HepG2 (cell line): ENCODE results near the gene MADCAM1. TPM values are rescaled to one million over a fixed set of nuclear protein-coding genes. Genes with fewer than 3 reads are reported as not detected.

Experiments
- ATAC-seq: fragments of 200-7000 bp; cut with Tn5 transposase; 3 replicates; pipeline ENCODE4 v1.9.1; 2020; ENCODE audit warnings: mild to moderate bottlenecking, moderate library complexity
- BruUV-seq: library from RNA; stranded (reverse); fragments of 400-500 nt; replicated peaks from 2 replicates; lab custom pipeline; 2021; lab: Mats Ljungman, UMichigan
- CTCF ChIA-PET: fragments of 300-600 bp; formaldehyde crosslinking; extraction: SDS; loops from one replicate; lab custom pipeline; 2021; ENCODE audit warnings: low total read pairs, inconsistent platforms, low intra/inter-chr PET ratio; lab: Yijun Ruan, JAX
- POLR2A ChIA-PET: fragments of 350-600 bp; sonication (Branson Sonifier 250); formaldehyde crosslinking; loops from one replicate; lab custom pipeline; 2020; ENCODE audit warnings: antibody characterized with exemption, inconsistent platforms; lab: Yijun Ruan, JAX
- DNase-seq: peaks from one replicate; pipeline ENCODE4 v3.0.0-alpha.2; 2015; ENCODE audit warnings: low spot score
- FAIRE-seq: peaks from 3 replicates; lab custom pipeline; 2011; peaks lifted over from hg19 to GRCh38; lab: Jason Lieb, UNC
- H2AFZ ChIP-seq: one replicate; pipeline ENCODE4 v1.6.1; 2011; ENCODE audit warnings: low read length, inconsistent platforms
- H3K27ac ChIP-seq: fragments of 300-600 bp; 3 replicates; pipeline ENCODE4 v1.8.0; 2011; ENCODE audit warnings: mixed run types, mild to moderate bottlenecking, mixed read lengths, low read length, inconsistent platforms; ENCODE audit not compliant: insufficient read depth; ENCODE audit errors: extremely low read length
- H3K27me3 ChIP-seq, 2 experiments: fragments of 200-600 bp in 1 of 2; 2 replicates in 1 of 2; 3 replicates in 1 of 2; pipeline versions ENCODE4 v1.6.0 to v1.8.0; 2011; ENCODE audit warnings: low read length in 2 of 2, mild to moderate bottlenecking in 2 of 2, moderate library complexity in 2 of 2, inconsistent platforms in 1 of 2; ENCODE audit not compliant: insufficient read depth in 2 of 2, control insufficient read depth in 1 of 2
- H3K36me3 ChIP-seq, 2 experiments: fragments of 200-600 bp in 1 of 2; replicated peaks in 1 of 2; 2 replicates in 1 of 2; 3 replicates in 1 of 2; pipeline versions ENCODE4 v1.5.1 to v1.8.0; 2011; ENCODE audit warnings: low read length in 2 of 2, inconsistent platforms in 1 of 2; ENCODE audit not compliant: insufficient read depth in 2 of 2, control insufficient read depth in 1 of 2
- H3K4me1 ChIP-seq: 2 replicates; pipeline ENCODE4 v1.5.1; 2012; ENCODE audit warnings: low read length, inconsistent platforms; ENCODE audit not compliant: insufficient read depth
- H3K4me2 ChIP-seq: 2 replicates; pipeline ENCODE4 v1.6.0; 2011; ENCODE audit warnings: low read depth, low read length, inconsistent platforms
- H3K4me3 ChIP-seq, 3 experiments: fragments of 200-600 bp in 1 of 3; sonication (generic), shearing (Covaris generic) in 1 of 3; replicated peaks in 1 of 3; 2 replicates each; pipeline ENCODE4 v1.5.1; 2011 to 2016; ENCODE audit warnings: low read length in 3 of 3, inconsistent platforms in 2 of 3, low read depth in 2 of 3, mild to moderate bottlenecking in 2 of 3, control low read depth in 1 of 3, mixed read lengths in 1 of 3; ENCODE audit not compliant: insufficient read depth in 1 of 3
- H3K79me2 ChIP-seq: one replicate; pipeline ENCODE4 v1.6.1; 2011; ENCODE audit warnings: low read length, inconsistent platforms; ENCODE audit not compliant: insufficient read depth
- H3K9ac ChIP-seq: 2 replicates; pipeline ENCODE4 v1.6.0; 2011; ENCODE audit warnings: mild to moderate bottlenecking, low read depth, low read length, inconsistent platforms; ENCODE audit not compliant: insufficient read depth
- H3K9me3 ChIP-seq: 2 replicates; pipeline ENCODE4 v1.5.1; 2012; ENCODE audit warnings: mild to moderate bottlenecking, low read length
- H4K20me1 ChIP-seq: 2 replicates; pipeline ENCODE4 v1.6.0; 2011; ENCODE audit warnings: inconsistent platforms, mild to moderate bottlenecking, low read length, moderate library complexity; ENCODE audit not compliant: insufficient read depth
- GABPA ChIP-seq, 2 experiments: IDR thresholded peaks; 2 replicates each; pipeline ENCODE4 v1.6.1; 2011 to 2016; ENCODE audit warnings: low read depth in 2 of 2, low read length in 1 of 2, missing biosample characterization in 1 of 2, missing genetic modification characterization in 1 of 2
- IKZF1 ChIP-seq: fragments of 450-650 bp; IDR thresholded peaks from 2 replicates; pipeline ENCODE4 v1.7.1; 2016
- MXD3 ChIP-seq: IDR thresholded peaks from 2 replicates; pipeline ENCODE4 v1.6.1; 2016; ENCODE audit warnings: mild to moderate bottlenecking, missing biosample characterization, missing genetic modification reagents
- NBN ChIP-seq: fragments of 450-650 bp; conservative IDR thresholded peaks from 2 replicates; pipeline ENCODE4 v1.6.1; 2017
- TRIM22 ChIP-seq: fragments of 450-650 bp; IDR thresholded peaks from 2 replicates; pipeline ENCODE4 v1.6.1; 2017
- ZBTB7A ChIP-seq: sonication (generic); formaldehyde crosslinking; IDR thresholded peaks from 2 replicates; pipeline ENCODE4 v1.8.0; 2022; ENCODE audit warnings: mild to moderate bottlenecking, missing genetic modification reagents
- ZNF329 ChIP-seq: sonication (generic); formaldehyde crosslinking; IDR thresholded peaks from 2 replicates; pipeline ENCODE4 v1.9.0; 2021; ENCODE audit warnings: low read depth, mild to moderate bottlenecking, missing genetic modification reagents
- ZNF605 ChIP-seq: sonication (generic); formaldehyde crosslinking; IDR thresholded peaks from 2 replicates; pipeline ENCODE4 v1.8.0; 2022; ENCODE audit warnings: mild to moderate bottlenecking, missing genetic modification reagents
- ZNF883 ChIP-seq: sonication (generic); formaldehyde crosslinking; IDR thresholded peaks from 2 replicates; pipeline ENCODE4 v1.5.1; 2020; ENCODE audit warnings: mild to moderate bottlenecking, missing genetic modification reagents; ENCODE audit errors: not compliant biosample characterization
- WGBS: methylation state at CpG from one replicate; pipeline ENCODE4 v1.1.6; 2017; ENCODE audit warnings: low lambda C conversion rate; 5-methylcytosine and 5-hydroxymethylcytosine counted together
- in situ Hi-C: cut with HindIII; loops from 2 replicates; pipeline ENCODE4 v1.10.0; 2017; ENCODE audit warnings: low pct_unique_long_range_greater_than_20kb; ENCODE audit not compliant: extremely low pct_ligation_motif_present
- intact Hi-C: fragments of 100-400 bp; cut with micrococcal nuclease; formaldehyde crosslinking; loops from one replicate; pipeline ENCODE4 v1.10.0; 2022; ENCODE audit not compliant: unreplicated experiment
- polyA plus RNA-seq, 8 experiments: library from polyadenylated mRNA; depleted of rRNA in 3 of 8; stranded (reverse) in 7 of 8; unstranded in 1 of 8; fragments of >200 nt; fragmentation: Illumina TruSeq in 4 of 8; extraction: Trizol in 4 of 8; gene quantifications; 2 replicates each; pipeline versions ENCODE4 v1.2.1 to v1.2.3, GENCODE V29; 2011 to 2016; ENCODE audit warnings: low read depth in 4 of 8, missing spikeins in 1 of 8, mixed read lengths in 1 of 8; ENCODE audit not compliant: insufficient read depth in 1 of 8
- total RNA-seq, 5 experiments: library from RNA; depleted of rRNA; stranded (reverse); fragments of >200 nt; fragmentation: Illumina TruSeq; extraction: Trizol; gene quantifications; 2 replicates each; pipeline ENCODE4 v1.2.3, GENCODE V29; 2016; ENCODE audit warnings: low read depth in 1 of 5

The MADCAM1 gene
- total and polyA plus RNA-seq, 2 of the 13 experiments (the other 11 are each of a cell fraction or from before 2014, with no cell fraction given): 0.29 to 0.33 TPM

GRCh38 chr19:493391-494170 lies 2.7 kb upstream of the MADCAM1 start:
- WGBS: 39% methylated on average over 16 of the region's 23 CpGs
- no TSS peak for BruUV-seq
- Histone ChIP-seq H3K4me3 (peak overlapping the region in 2 of 3 experiments; percentile 44 to 67; a peak in 3 of 6 replicates), H3K79me2 (peaks cover 3% of the 10 kb centered on the region), H2AFZ (no peak overlapping the region), H3K27ac (no peak overlapping the region), H3K9me3 (no peaks in the 10 kb centered on the region), H3K4me2 (peak overlapping the region; percentile 67), H4K20me1 (no peaks in the 10 kb centered on the region), H3K4me1 (peaks cover 49% of the 10 kb centered on the region), H3K9ac (peak overlapping the region; percentile 63), H3K27me3 (peaks cover 0 to 4% of the 10 kb centered on the region in 2 experiments; a peak in 1 of 5 replicates), H3K36me3 (no peaks in the 10 kb centered on the region)
- ChIA-PET CTCF (no interaction called here), POLR2A (interaction anchor here (0.6 to 2.6 kb wide), 2 partner anchors 13 to 38 kb away, joined by 3 to 23 read pairs; no protein-coding TSS in a partner anchor)
- DNase-seq (no peak), FAIRE-seq (no peak), ATAC-seq (no peak)
- in situ Hi-C loops (no loop called here), intact Hi-C loops (no loop called here)
- TF ChIP-seq ZNF883 (CRISPR knock-in tag) (no peak), ZNF605 (0 out of 2 replicates have a peak, but pooled peaks have one; percentile 15), IKZF1 (0 out of 2 replicates have a peak, but pooled peaks have one; percentile 37), TRIM22 (0 out of 2 replicates have a peak, but pooled peaks have one; percentile 27), ZNF329 (CRISPR knock-in tag) (no peak), MXD3 (CRISPR knock-in tag) (0 out of 2 replicates have a peak, but pooled peaks have one; percentile 21), GABPA (IDR thresholded peaks at IDR 0.05; ENCODE audit: low read depth, low read length) (no peak), GABPA (CRISPR knock-in tag; IDR thresholded peaks at IDR 0.05; ENCODE audit: low read depth) (peak; percentile 31; the same call in 1 of the 2 replicates), ZBTB7A (CRISPR knock-in tag) (0 out of 2 replicates have a peak, but pooled peaks have one; percentile 53), NBN (peak; percentile 71; the same call in 1 of the 2 replicates)
